Activated CD8-positive, alpha-beta memory T cell treated with anti-CD3 and anti-CD28 coated beads for 1 hour (primary cell): Measurements from ENCODE around the gene SORD.
"Not testable (repeated sequence)": the region's sequence is repeated elsewhere in the genome, so short reads cannot be mapped to it uniquely, and the experiment has no call there.

Source experiments
- DNase-seq, 2 donors: peaks; one replicate each; pipeline ENCODE4 v3.0.0-alpha.2; 2020; ENCODE audit warnings: low read depth in 1 of 2; ENCODE audit errors: extremely low read depth in 1 of 2

SORD gene

DNA sequence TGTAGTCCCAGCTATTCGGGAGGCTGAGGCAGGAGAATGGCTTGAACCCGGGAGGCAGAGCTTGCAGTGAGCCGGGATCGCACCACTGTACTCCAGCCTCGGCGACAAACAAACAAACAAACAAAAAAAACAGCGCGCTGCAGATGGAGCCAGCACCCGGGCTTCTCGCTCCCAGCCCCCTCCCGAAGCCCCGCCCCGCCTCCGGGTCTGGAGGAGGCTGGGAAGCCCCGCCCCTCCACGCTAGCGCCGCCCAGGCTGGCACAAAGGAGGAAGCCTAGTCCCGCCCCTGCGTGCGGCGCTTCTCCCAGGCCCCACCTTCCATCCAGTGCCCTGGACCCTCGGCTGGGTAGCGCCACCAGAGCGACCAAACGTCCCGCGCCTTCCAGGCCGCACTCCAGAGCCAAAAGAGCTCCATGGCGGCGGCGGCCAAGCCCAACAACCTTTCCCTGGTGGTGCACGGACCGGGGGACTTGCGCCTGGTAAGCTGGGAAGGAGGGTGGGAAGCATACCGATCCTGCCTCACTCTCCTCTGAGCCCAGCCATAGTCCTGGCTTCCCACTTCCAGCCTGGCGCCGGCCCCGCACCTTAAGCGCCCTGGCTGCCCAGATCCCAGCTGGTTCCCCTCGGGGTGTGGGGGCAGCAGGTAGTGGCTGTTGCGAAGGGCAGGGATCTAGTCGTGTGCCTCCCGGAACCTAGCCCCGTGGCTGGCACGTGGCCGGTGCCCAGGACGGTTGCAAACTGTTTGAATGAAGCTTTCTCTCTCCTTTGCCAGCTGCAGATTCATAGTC lies at the start of gene SORD:
SORD (plus strand) TSS at position 325 of the 788 bp plus-strand sequence; CDS start at position 414, 89 bp downstream.
- peak; percentile 71 to 88 for DNase-seq

DNA sequence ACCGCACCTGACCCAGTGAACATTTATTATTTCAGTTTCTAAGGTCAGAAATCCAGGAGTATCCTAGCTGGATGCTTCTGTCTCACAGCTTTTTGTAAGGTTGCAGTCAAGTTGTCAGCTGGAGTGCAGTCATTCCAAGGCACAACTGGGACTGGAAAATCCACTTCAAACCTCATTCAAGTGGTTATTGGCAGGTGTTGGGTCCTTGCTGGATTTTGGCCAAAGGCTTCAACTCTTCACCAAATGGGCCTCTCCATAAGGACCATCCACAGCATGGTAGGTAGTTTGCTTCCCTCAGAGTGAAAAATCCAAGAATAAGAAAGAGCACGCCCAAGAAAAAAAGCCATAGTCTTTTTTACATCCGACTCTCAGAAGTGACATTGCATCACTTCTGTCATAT lies 46.8 kb upstream of the SORD start:
- not testable (repeated sequence) for DNase-seq

DNA sequence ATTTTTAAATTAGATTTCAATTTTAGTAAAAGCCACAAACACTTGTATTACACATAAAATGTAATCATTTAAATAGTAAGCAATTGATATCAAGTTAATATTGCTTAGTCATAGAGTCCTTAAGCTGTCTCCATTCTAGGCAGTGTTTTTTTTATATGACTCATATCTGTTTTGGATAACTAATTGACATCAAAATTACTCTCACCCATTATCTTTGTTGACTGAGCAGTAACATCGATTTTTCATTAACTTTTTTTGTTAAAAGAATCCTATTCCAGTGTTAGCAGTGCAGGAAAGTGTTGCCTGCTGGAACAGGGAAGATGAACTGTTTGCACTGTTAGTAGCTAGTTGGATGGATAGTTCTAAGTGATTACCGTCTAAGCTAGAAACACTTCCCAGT lies 45.2 kb upstream of the SORD start:
- not testable (repeated sequence) for DNase-seq

DNA sequence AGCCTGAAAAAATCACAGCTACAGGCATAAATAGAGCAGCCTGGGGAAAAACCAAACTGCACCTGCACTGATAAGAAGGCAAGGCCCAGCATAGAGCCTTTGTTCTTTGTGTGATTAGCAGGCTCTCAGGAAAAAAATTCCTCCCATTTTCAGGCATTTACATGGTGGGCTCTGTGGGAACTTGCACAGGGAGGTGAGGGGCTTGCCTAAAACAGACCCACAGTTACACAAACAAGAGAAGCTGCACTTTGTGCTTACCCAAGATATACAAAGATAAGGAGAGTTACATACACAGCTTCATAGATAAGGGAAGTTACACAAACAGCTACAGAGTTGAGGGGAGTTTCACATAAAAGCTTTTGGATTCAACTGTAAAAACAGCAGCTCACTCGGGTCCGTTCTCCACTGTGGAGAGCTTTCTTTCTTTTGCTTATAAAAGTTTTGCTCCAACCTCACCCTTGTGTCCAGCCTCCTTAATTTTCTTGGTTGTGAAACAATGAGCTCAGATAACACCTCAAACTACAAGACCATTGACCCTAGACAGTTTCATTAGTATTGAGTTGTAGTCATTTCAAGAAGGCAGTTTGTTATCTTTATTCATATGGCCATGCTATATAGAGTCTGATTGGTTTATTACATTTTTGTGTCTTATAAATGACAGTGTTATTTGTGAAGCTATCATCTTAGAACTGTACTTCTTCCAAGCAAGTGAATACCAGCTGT lies 43.2 kb upstream of the SORD start:
- DNase-seq: not testable (repeated sequence)

DNA sequence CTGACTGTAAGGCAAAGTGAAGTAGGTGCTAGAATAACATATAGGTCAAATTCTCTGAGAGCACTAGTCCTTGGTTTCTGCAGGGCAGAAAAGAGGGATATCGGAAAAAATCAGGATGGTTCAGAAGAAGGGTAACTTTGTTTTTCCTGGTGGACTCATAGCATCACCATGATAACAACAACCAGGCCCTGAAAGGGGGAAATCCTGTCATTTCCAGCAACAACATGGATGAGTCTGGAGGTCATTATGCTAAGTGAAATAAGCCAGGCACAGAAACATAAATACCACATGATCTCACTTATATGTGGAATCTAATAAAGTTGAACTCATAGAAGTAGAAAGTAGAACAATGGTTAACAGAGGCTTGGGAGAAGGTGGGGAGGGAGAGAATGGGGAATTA lies 38.9 kb upstream of the SORD start:
- DNase-seq: not testable (repeated sequence)

DNA sequence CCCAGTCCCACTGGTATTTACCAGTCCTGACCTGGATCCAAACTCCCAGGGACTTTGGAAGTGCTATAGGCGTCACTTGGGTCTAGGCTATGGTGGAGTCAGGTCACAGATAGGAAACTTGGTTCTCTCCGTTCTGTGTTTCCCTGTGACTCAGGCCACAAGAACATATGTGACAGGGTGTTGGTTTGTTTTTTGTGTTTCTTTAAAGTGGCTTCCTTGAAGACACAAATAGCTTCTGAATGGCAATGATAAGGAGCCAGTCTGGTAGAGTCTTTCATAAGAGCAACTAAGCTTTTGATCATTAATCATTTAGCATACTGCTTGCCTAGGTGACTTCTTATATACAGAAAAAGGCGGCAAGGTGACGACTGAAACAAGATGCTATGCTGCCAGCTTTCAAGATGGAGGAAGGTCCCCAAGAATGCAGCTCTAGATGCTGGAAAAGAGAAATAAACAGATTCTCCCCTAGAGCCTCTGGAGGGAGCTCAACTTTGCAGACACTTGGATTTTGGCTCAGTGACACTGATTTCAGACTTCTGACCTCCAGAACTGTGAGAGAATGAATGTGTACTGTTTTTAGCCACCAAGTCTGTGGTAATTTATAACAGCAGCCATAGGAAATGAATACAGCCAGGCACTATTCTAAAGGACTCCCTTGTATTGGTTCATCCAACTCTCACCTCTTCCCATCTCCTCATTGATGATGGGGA lies 36.5 kb upstream of the SORD start:
- DNase-seq: not testable (repeated sequence)

DNA sequence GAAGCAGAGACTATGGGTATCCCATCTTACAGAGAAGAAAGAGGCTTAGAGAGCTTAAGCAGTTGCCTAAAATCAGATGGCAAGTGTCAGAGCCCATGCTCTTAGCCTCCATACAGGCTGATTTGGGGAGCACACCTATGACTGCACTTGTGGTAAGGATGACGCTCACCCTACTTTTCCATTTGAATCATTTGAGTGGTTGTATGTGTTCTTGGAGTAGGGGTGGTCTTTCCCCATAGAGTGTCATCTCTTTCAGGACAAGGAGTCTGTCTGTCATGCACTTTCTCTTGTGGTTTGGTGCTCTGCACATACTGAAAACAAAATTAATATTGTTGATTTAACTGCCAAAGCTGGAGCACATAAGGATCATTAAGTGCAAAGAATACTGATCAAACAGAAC lies 35.3 kb upstream of the SORD start:
- DNase-seq: not testable (repeated sequence)

DNA sequence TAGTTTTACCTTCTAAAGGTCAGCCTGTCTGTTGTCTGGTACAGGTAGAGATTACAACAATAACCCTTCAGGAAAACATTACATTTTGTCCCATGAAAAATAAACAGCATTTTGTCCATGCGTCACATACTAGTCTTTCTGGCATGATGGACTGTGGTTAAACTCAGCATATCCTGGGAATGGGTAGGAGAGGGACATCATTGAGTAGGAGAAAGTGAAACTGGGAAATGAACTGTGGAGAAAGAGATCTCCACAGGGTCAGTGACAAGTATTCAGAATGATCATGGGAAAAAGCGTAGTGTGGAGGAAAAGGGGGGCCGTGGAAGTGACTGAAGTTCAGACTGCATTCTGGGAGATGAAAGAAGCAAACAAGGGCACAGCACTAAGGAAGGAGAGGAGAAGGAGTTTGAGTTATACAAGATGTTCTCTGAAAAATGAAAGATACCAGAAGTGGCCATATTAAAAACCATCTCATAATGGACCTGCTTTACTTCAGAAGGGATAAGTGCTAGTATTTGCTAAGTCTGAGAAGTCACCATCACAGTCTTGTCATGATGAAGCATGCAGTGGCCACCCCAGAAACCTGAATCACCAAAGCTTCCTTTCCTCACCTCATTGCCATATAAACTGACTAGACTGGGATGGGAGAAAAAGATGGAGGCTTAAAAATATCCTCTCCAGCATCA lies 34.7 kb upstream of the SORD start:
- DNase-seq: not testable (repeated sequence)

DNA sequence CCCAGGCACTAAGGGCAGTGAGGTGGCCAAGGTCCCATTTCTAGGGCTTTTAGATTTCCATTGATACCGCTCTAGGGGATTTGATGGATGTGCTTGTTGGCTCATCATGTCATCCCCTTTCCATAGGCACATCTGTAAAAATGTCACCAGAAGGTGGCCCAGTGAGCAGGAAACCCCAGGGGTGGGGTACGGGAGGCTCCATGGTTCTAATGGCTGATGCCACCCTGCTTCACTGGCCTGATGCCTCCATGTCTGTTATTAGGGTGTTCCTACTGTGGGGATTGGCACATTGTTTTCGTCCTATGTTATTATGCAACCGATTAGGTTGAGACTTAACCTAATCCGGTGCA lies 34.1 kb upstream of the SORD start:
- not testable (repeated sequence) for DNase-seq

DNA sequence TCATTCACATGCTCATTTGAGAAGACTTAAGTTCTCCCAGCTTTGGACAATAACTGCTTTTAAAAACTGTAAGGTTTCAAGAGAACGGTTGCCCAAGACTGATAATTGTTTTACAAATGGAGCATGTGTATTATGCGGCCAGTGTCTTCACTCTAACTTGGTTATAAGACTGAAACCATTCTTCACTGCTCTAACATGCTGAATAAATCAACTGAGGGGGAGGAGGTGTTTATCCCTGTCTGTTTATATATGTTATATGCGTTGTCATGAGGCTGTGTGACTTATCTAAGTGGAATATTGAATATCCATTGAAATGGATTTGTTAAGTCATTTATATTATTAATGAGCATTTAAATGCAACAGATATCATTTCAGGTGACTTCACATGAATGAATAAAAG lies 25.4 kb upstream of the SORD start:
- DNase-seq: not testable (repeated sequence)

DNA sequence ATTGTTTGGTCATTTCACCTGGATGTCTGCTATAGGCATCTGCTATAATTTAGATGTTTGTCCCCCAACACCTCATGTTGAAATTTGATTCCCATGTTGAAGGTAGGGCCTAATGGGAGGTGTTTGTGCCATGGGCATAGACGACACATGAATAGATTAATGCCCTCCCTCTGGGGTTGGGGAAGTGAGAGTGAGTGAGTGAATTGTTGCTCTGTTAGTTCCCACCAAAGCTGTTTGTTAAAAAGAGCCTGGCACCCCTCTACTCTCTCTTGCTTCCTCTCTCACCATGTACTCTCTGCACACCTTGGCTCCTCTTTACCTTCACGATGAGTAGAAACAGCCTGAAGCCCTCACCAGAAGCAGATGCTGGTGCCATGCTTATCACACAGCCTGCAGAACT lies 23.9 kb upstream of the SORD start:
- no peak for DNase-seq

DNA sequence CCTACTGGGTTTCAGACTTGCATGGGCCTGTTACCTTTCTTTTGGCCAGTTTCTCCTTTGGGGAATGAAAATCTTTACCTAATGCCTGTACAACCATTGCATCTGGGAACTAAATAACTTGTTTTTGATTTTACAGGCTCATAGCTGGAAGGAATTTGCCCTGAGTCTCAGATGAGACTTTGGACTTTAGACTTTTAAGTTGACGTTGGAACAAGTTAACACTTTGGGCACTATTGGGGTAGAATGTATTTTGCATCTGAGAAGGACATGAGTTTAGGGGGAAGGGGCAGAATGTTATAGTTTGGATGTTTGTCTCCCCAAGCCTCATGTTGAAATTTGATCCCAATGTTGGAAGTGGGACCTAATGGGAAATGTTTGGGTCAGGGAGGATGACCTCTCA lies 21.8 kb upstream of the SORD start:
- DNase-seq: not testable (repeated sequence)

DNA sequence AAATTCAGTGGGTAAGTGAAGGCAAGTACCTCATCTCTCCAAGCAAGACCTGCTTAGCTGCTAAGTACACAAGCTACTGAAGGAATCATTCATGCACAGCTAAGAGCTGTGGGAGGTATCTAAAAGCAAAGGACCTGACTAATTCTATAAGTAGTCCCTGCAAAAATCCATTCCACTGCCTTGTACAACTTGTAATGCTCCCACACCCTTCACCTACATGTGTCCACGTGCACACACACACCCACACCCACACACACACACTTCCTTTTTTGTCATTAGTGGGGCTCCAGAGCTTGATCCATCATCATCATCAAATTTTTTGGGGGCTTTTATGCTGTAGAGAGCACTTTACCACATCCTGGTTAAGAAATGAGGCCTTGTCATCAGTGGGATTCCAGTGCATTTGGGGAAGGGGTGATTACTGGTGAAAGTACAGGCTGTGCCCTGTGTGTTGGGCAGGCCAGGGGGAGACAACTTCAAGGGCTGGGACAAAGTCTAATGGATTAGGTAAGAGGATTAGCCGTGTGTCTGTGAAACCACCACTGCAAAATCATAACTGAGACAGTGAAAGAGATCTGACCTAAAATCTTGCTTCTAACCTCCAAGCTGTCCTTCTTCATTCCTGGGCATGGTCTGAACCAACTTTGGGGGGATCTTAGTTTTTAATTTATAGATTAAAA lies 19.1 kb upstream of the SORD start:
- not testable (repeated sequence) for DNase-seq

DNA sequence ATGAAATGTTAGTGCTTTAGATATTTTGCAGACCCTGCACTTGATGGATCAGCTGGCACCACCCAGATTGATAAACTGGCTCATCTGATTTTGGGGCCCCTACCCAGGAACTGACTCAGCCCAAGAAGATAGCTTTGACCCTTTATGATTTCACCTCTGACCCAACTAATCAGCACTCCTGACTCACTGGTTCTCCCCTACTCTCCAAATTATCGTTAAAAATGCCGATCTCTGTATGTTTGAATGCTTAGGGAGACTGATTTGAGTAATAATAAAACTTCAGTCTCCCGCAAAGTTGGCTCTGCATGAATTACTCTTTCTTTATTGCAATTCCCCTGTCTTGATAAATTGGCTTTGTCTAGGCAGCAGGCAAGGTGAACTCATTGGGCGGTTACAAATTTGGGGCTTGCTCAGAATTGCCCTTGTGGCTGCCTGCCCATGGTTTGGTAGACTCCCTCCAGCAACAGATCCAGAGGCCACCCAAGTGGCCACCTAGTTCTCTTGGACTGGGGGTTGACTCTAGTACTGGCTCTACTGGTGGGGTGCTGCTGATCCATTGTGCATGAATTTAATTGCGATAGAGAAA lies 18.3 kb upstream of the SORD start:
- not testable (repeated sequence) for DNase-seq

DNA sequence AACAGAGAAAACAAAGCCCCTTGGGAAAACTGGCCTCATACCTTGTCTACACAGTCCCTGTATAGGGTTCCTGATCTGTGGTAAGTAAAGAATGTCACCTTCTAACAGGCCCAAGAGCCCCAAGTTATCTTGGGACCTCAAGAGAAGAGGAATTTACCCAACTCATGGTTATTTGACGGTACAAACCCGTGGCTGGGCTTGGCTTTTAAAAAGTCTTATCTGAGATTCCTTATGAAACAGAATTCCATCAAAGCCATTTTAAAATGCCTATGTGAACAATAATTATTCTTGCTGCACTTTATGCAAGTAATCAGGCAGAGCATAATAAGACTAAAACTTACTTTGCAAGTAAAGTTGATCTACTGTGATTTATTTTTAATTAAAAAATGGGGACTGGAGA lies 13.9 kb upstream of the SORD start:
- no peak for DNase-seq

DNA sequence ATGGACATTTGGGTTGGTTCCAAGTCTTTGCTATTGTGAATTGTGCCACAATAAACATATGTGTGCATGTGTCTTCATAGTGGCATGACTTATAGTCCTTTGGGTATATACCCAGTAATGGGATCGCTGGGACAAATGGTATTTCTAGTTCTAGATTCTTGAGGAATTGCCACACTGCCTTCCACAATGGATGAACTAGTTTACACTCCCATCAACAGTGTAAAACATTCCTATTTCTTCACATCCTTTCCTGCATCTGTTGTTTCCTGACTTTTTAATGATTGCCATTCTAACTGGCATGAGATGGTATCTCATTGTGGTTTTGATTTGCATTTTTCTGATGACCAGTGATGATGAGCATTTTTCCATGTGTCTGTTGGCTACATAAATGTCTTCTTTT lies 7.9 kb upstream of the SORD start:
- not testable (repeated sequence) for DNase-seq

DNA sequence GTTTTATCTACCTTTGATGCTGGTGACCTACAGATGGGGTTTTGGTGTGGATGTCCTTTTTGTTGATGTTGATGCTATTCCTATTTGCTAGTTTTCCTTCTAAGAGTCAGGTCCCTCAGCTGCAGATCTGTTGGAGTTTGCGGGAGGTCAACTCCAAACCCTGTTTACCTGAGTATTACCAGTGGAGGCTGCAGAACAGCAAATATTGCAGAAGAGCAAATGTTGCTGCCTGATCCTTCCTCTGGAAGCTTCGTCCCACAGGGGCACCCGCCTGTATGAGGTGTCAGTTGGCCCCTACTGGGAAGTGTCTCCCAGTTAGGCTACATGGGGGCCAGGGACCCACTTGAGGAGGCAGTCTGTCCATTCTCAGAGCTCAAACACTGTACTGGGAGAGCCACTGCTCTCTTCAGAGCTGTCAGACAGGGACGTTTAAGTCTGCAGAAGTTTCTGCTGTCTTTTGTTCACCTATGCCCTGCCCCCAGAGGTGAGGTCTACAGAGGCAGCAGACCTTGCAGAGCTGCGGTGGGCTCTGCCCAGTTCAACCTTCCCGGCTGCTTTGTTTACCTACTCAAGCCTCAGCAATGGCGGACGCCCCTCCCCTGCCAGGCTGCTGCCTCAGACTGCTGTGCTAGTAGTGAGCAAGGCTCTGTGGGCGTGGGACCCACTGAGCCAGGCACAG lies 2.6 kb upstream of the SORD start:
- not testable (repeated sequence) for DNase-seq

DNA sequence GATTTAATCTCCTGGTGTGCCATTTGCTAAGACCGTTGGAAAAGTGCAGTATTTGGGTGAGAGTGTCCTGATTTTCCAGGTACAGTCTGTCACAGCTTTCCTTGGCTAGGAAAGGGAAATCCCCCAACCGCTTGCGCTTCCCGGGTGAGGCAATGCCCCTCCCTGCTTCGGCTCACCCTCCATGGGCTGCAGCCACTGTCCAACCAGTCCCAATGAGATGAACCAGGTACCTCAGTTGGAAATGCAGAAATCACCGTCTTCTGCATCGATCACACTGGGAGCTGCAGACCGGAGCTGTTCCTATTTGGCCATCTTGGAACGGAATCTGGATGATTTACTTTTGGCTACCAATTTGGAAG lies 2.1 kb upstream of the SORD start:
- not testable (repeated sequence) for DNase-seq

DNA sequence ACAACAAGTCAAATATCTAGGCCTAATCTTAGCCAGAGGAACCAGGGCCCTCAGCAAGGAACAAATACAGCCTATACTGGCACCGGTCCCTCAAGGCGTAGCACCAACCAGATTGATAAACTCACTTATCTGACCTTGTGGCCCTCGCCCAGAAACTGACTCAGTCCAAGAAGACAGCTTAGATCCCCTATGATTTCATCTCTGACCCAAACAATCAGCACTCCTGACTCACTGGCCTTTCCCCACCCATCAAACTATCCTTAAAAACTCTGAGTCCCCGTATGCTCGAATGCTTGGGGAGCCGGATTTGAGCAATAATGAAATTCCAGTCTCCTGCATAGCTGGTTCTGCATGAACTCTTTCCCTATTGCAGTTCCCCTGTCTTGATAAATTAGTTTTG lies 1.6 kb upstream of the SORD start:
- DNase-seq: no peak
